ENCODE results near the gene CHAT. TPM values are rescaled to one million over a fixed set of nuclear protein-coding genes. Genes with fewer than 3 reads are reported as not detected.

The CHAT gene
- total RNA-seq, 1 experiment from 2014 or later, result not detected

GRCh38 chr10:49564461-49565009 is 49.3 kb upstream of the CHAT start:
- intact Hi-C loops (cut with micrococcal nuclease), result no loop called here
- ChIA-PET RAD21 (ENCODE audit: low non-redundant PET in 1 of 2, low total read pairs in 2 of 2, uncharacterized antibody in 2 of 2, unreplicated experiment in 2 of 2) (no interaction called here), POLR2A (no interaction called here), CTCF (no interaction called here)
- Histone ChIP-seq H3K79me2 (ENCODE audit: insufficient read depth, low read length) (no peaks in the 10 kb centered on the region), H3K4me2 (ENCODE audit: low read length) (no peak overlapping the region), H3K27ac (ENCODE audit: low read depth, low read length) (no peak overlapping the region), H4K20me1 (ENCODE audit: insufficient read depth) (no peaks in the 10 kb centered on the region), H3K4me1 (ENCODE audit: control insufficient read depth in 1 of 2, insufficient read depth in 2 of 2, low read length in 2 of 2) (no peaks in the 10 kb centered on the region), H3K27me3 (ENCODE audit: insufficient read depth, low read length) (peaks cover 12% of the 10 kb centered on the region), H2AFZ (ENCODE audit: low read depth, low read length, poor library complexity, severe bottlenecking) (no peak overlapping the region), H3K36me3 (ENCODE audit: control insufficient read depth in 1 of 2, insufficient read depth in 2 of 2, low read length in 2 of 2) (no peaks in the 10 kb centered on the region), H3K9me2 (ENCODE audit: insufficient read depth) (no peaks in the 10 kb centered on the region), H3K9me3 (ENCODE audit: control insufficient read depth in 1 of 2, insufficient read depth in 1 of 2, low read depth in 1 of 2, low read length in 2 of 2) (no peaks in the 10 kb centered on the region), H3K9ac (ENCODE audit: low read length) (no peak overlapping the region), H3K4me3 (replicated peaks in 1 of 2; ENCODE audit: low read depth in 1 of 2, low read length in 2 of 2) (no peak overlapping the region)
- ATAC-seq (no peak), DNase-seq (ENCODE audit: low read depth, low spot score) (no peak)
- BruUV-seq (replicated peaks), result no TSS peak
- no peak for TF ChIP-seq SIN3A (IDR thresholded peaks at IDR 0.05; ENCODE audit: low read depth)

- no peaks in the 10 kb centered on the region for H3K79me2 ChIP-seq (ENCODE audit: insufficient read depth, low read length)
- no peak overlapping the region for H3K9ac ChIP-seq (ENCODE audit: low read length)
- intact Hi-C loops (cut with micrococcal nuclease), result no loop called here
- no peaks in the 10 kb centered on the region for H3K36me3 ChIP-seq (ENCODE audit: control insufficient read depth in 1 of 2, insufficient read depth in 2 of 2, low read length in 2 of 2)
- ATAC-seq, result no peak
- ChIA-PET RAD21 (ENCODE audit: low non-redundant PET in 1 of 2, low total read pairs in 2 of 2, uncharacterized antibody in 2 of 2, unreplicated experiment in 2 of 2) (no interaction called here), POLR2A (no interaction called here), CTCF (no interaction called here)
- H3K9me3 ChIP-seq (ENCODE audit: control insufficient read depth in 1 of 2, insufficient read depth in 1 of 2, low read depth in 1 of 2, low read length in 2 of 2), result no peaks in the 10 kb centered on the region
- H3K4me3 ChIP-seq (replicated peaks in 1 of 2; ENCODE audit: low read depth in 1 of 2, low read length in 2 of 2), result no peak overlapping the region
- no peaks in the 10 kb centered on the region for H3K4me1 ChIP-seq (ENCODE audit: control insufficient read depth in 1 of 2, insufficient read depth in 2 of 2, low read length in 2 of 2)
- H2AFZ ChIP-seq (ENCODE audit: low read depth, low read length, poor library complexity, severe bottlenecking), result no peak overlapping the region
- peaks cover 12% of the 10 kb centered on the region for H3K27me3 ChIP-seq (ENCODE audit: insufficient read depth, low read length)
- BruUV-seq (replicated peaks), result no TSS peak
- no peak overlapping the region for H3K27ac ChIP-seq (ENCODE audit: low read depth, low read length)
- no peak for DNase-seq (ENCODE audit: low read depth, low spot score)
- H4K20me1 ChIP-seq (ENCODE audit: insufficient read depth), result no peaks in the 10 kb centered on the region
- H3K9me2 ChIP-seq (ENCODE audit: insufficient read depth), result no peaks in the 10 kb centered on the region
- H3K4me2 ChIP-seq (ENCODE audit: low read length), result no peak overlapping the region
- TF ChIP-seq ELF1 (IDR thresholded peaks at IDR 0.05; ENCODE audit: borderline replicate concordance, low read depth) (no peak), ZFX (IDR thresholded peaks at IDR 0.05) (no peak), REST (IDR thresholded peaks at IDR 0.05; ENCODE audit: low read depth) (no peak), TCF7L2 (IDR thresholded peaks at IDR 0.05; ENCODE audit: borderline replicate concordance, extremely low read depth, insufficient read depth, insufficient read length) (no peak), MAX (IDR thresholded peaks at IDR 0.05) (no peak), POLR2AphosphoS5 (IDR thresholded peaks at IDR 0.05; ENCODE audit: low read depth, low read length) (no peak), RAD21 (IDR thresholded peaks at IDR 0.05; ENCODE audit: low read depth) (no peak), JUND (IDR thresholded peaks at IDR 0.05) (no peak), SIN3A (IDR thresholded peaks at IDR 0.05; ENCODE audit: low read depth) (no peak), CTCF (IDR thresholded peaks at IDR 0.05 in 2 of 3, conservative IDR thresholded peaks at IDR 0.05 in 1 of 3; ENCODE audit: borderline replicate concordance in 1 of 3, insufficient read depth in 1 of 3, low read depth in 2 of 3, low read length in 2 of 3) (no peak), EZH2 (IDR thresholded peaks at IDR 0.05) (no peak), EZH2phosphoT487 (IDR thresholded peaks at IDR 0.05; ENCODE audit: borderline replicate concordance) (no peak), EGR1 (IDR thresholded peaks at IDR 0.05; ENCODE audit: low read depth) (no peak), SRF (IDR thresholded peaks at IDR 0.05; ENCODE audit: low read depth) (no peak), CEBPB (IDR thresholded peaks at IDR 0.05; ENCODE audit: low read depth) (no peak), YY1 (IDR thresholded peaks at IDR 0.05; ENCODE audit: extremely low read depth, insufficient replicate concordance, low read depth, low read length) (no peak)
- TF ChIP-seq, protein P1, sequence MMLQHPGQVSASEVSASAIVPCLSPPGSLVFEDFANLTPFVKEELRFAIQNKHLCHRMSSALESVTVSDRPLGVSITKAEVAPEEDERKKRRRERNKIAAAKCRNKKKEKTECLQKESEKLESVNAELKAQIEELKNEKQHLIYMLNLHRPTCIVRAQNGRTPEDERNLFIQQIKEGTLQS (IDR thresholded peaks at IDR 0.05), result no peak
These were observed 46.0 kb upstream of the CHAT start for GRCh38 chr10:49567810-49568209.

Measured in HCT116 (cell line).